SK-N-MC (cell line): ENCODE results near the gene NOS2.
"Not testable (repeated sequence)": the region's sequence is repeated elsewhere in the genome, so short reads cannot be mapped to it uniquely, and the experiment has no call there.

Source experiments
- DNase-seq: peaks from one replicate; pipeline ENCODE4 v3.0.0-alpha.2; 2011; ENCODE audit warnings: low read depth, low spot score
- H3K27ac ChIP-seq: fragments of 200-600 bp; sonication (generic); 2 replicates; pipeline ENCODE4 v1.5.1; 2016; ENCODE audit warnings: mixed run types
- H3K36me3 ChIP-seq: fragments of 200-600 bp; sonication (generic); 2 replicates; pipeline ENCODE4 v1.6.1; 2017; ENCODE audit warnings: antibody characterized with exemption, low read length, mixed read lengths; ENCODE audit not compliant: insufficient read depth
- H3K4me3 ChIP-seq: fragments of 200-600 bp; sonication (generic); 2 replicates; pipeline ENCODE4 v1.5.1; 2016
- H3K9ac ChIP-seq: fragments of 200-600 bp; sonication (generic); 2 replicates; pipeline ENCODE4 v1.8.0; 2017; ENCODE audit warnings: mixed run types, mixed read lengths; ENCODE audit not compliant: insufficient read length
- H3K9me3 ChIP-seq: fragments of 200-600 bp; sonication (generic); 2 replicates; pipeline ENCODE4 v1.6.1; 2017; ENCODE audit warnings: low read depth, mild to moderate bottlenecking, antibody characterized with exemption, low read length, moderate library complexity, mixed read lengths
- EZH2 ChIP-seq: fragments of 200-600 bp; sonication (generic); IDR thresholded peaks from one replicate; pipeline ENCODE4 v1.6.1; 2017; ENCODE audit warnings: antibody characterized with exemption
- FOXP2 ChIP-seq: optimal IDR thresholded peaks from 2 replicates; pipeline ENCODE3; 2011; ENCODE audit warnings: mild to moderate bottlenecking, moderate library complexity; ENCODE audit not compliant: insufficient read depth; ENCODE audit errors: extremely low read length, control extremely low read depth
- POLR2AphosphoS5 ChIP-seq: IDR thresholded peaks from 2 replicates; pipeline ENCODE4 v1.6.1; 2012; ENCODE audit warnings: mild to moderate bottlenecking, low read depth, low read length, borderline replicate concordance

The NOS2 gene

GRCh38 chr17:27747462-27748359 lies 52.6 kb downstream of the NOS2 start:
- no peak overlapping the region for H3K27ac ChIP-seq
- DNase-seq: no peak
- no peaks in the 10 kb centered on the region for H3K36me3 ChIP-seq
- H3K4me3 ChIP-seq: no peak overlapping the region
- no peak for TF ChIP-seq FOXP2
- TF ChIP-seq EZH2: no peak
- TF ChIP-seq POLR2AphosphoS5: no peak
- H3K9ac ChIP-seq: no peak overlapping the region
- no peaks in the 10 kb centered on the region for H3K9me3 ChIP-seq

DNA sequence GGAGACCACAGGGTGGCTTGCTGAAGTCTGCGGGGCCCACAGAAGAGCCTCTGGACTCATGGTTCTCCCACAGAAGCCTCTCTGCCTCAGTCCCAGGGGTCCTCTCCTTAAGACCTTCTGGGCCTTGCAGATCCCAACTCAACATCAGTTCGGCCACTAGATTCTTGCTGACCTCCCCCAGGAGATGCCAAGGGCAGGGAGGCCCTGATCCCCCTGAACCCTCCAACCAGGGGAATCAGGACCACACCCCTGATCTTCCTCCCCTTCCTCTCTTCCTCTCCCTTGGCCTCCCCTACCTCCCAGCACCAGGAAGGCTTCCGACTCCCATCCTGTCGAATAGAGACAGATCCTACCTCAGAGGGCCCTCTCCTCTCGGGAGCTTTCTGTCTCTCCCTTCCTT lies 53.4 kb downstream of the NOS2 start:
- H3K36me3 ChIP-seq: no peaks in the 10 kb centered on the region
- TF ChIP-seq FOXP2 (no peak), POLR2AphosphoS5 (no peak), EZH2 (no peak)
- no peak for DNase-seq
- no peak overlapping the region for H3K9ac ChIP-seq
- H3K4me3 ChIP-seq: no peak overlapping the region
- H3K9me3 ChIP-seq: no peaks in the 10 kb centered on the region
- no peak overlapping the region for H3K27ac ChIP-seq

GRCh38 chr17:27746320-27746719 lies 54.0 kb downstream of the NOS2 start:
- not testable (repeated sequence) for H3K4me3 ChIP-seq, H3K9ac ChIP-seq, H3K27ac ChIP-seq, DNase-seq, H3K36me3 ChIP-seq, H3K9me3 ChIP-seq

DNA sequence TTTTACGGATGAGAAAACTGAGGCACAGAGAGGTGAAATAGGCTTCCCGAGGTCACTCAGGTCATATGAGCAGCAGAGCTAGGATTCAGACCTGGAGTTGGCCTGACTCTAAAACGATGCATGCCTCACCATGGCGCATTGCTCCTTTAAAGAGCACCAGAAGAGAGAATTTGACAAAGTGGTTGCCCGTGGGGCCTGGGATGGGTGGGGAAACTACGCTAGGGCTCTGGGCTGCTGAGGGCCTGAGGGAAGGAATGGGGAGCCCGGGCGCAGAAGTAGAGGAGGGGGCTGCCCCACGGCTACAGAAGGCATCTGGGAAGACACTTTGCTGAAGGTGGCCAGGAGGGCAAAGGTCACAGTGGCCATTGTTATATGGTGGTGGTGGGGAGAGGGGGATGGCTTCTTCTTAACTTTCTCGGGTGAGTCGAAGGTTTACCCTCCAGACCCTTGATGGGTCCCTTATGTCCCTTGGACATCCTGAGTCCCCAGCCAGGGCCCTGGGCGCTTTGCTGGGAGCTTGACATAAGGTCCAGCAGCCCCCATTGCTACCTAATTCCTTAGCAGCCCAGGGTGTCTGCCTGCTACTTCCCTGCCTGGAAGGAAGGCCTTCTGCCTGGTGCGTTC lies 55.0 kb downstream of the NOS2 start:
- not testable (repeated sequence) for H3K4me3 ChIP-seq, H3K9ac ChIP-seq, H3K36me3 ChIP-seq, H3K9me3 ChIP-seq, DNase-seq, H3K27ac ChIP-seq

DNA sequence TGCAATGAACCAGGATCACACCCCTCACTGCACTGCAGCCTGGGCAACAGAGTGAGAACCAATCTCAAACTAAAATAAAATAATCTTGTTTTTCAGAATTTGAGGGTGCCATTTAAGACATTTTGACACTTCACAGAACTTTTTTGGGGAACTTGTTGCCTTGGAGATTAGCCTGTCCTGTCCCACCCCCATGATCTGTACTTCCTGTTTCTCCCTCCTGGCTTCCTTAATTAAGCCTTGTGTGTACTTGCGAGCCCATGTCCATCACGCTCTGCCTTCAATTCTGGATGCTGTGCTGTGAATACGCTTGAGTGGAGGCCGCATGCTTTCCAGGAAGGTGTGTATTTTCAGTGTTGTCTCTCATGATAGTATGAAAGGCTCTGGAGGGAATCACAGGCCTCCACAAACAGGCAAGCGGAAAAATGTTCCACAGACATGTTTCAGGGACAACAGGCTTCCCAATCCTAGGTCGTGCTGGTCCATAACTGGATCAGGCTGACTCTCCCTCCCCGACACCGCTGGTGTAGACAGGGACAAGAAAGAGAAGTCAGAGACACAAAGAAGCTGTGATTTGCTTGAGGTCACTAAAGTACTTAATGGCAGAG lies 56.9 kb downstream of the NOS2 start:
- TF ChIP-seq EZH2: no peak
- no peak for TF ChIP-seq FOXP2
- no peak for TF ChIP-seq POLR2AphosphoS5
- H3K9ac ChIP-seq: no peak overlapping the region
- H3K36me3 ChIP-seq: no peaks in the 10 kb centered on the region
- no peaks in the 10 kb centered on the region for H3K9me3 ChIP-seq
- DNase-seq: no peak
- H3K4me3 ChIP-seq: no peak overlapping the region
- H3K27ac ChIP-seq: no peak overlapping the region

- H3K4me3 ChIP-seq: no peak overlapping the region
- no peak for DNase-seq
- no peak overlapping the region for H3K27ac ChIP-seq
- H3K9me3 ChIP-seq: no peaks in the 10 kb centered on the region
- no peak overlapping the region for H3K9ac ChIP-seq
- TF ChIP-seq POLR2AphosphoS5 (no peak), FOXP2 (no peak), EZH2 (no peak)
- no peaks in the 10 kb centered on the region for H3K36me3 ChIP-seq
These were observed 58.3 kb downstream of the NOS2 start for GRCh38 chr17:27741971-27742575.

DNA sequence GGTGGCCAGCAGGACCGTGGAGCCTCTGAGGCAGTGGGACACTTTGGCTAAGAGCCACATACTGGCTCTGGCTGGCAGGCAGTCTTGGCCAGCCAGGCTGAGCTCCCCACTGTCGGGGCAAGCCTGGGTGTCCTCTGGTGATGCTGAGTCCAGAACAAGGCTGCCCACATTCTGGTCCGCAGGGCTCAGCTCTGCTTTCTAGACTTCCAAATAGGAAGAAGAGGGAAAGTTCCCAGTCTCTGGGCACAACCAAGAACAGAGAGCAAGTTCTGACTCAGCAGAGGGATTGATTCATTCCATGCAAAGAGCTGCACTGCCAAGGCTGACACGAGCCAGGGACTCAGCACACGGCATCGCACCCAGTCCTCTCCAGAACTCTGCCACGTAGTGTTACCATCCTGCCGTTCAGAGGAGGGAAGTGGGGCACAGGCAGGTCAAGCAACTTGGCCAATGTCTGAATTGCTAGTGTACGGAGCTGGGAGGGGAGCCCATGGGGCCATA lies 58.9 kb downstream of the NOS2 start:
- DNase-seq: no peak
- Histone ChIP-seq H3K9me3 (no peaks in the 10 kb centered on the region), H3K9ac (no peak overlapping the region), H3K27ac (no peak overlapping the region), H3K36me3 (no peaks in the 10 kb centered on the region), H3K4me3 (no peak overlapping the region)
- TF ChIP-seq FOXP2 (no peak), POLR2AphosphoS5 (no peak), EZH2 (no peak)

GRCh38 chr17:27740541-27740940 lies 59.8 kb downstream of the NOS2 start:
- not testable (repeated sequence) for DNase-seq, H3K4me3 ChIP-seq, H3K9me3 ChIP-seq, H3K36me3 ChIP-seq, H3K27ac ChIP-seq, H3K9ac ChIP-seq

- Histone ChIP-seq H3K4me3 (no peak overlapping the region), H3K36me3 (no peaks in the 10 kb centered on the region), H3K27ac (no peak overlapping the region), H3K9me3 (no peaks in the 10 kb centered on the region), H3K9ac (no peak overlapping the region)
- TF ChIP-seq FOXP2 (no peak), POLR2AphosphoS5 (no peak), EZH2 (no peak)
- no peak for DNase-seq
These were observed 66.6 kb downstream of the NOS2 start for GRCh38 chr17:27733773-27734172.

GRCh38 chr17:27732746-27733145 lies 67.6 kb downstream of the NOS2 start:
- H3K9me3 ChIP-seq, H3K9ac ChIP-seq, H3K36me3 ChIP-seq, DNase-seq, H3K27ac ChIP-seq, H3K4me3 ChIP-seq: not testable (repeated sequence)

GRCh38 chr17:27725982-27726381 lies 74.3 kb downstream of the NOS2 start:
- not testable (repeated sequence) for H3K4me3 ChIP-seq, H3K36me3 ChIP-seq, H3K27ac ChIP-seq, H3K9ac ChIP-seq, H3K9me3 ChIP-seq, DNase-seq
